Keratinocyte (primary cell): ENCODE data around the gene PPARGC1A. TPM values are rescaled to one million over a fixed set of nuclear protein-coding genes. Genes with fewer than 3 reads are reported as not detected.

Source experiments
- DNase-seq: peaks from one replicate; pipeline ENCODE4 v3.0.0-alpha.2; 2011; ENCODE audit warnings: low read depth, missing footprints, low spot score
- FAIRE-seq: peaks from 2 replicates; lab custom pipeline; 2011; peaks lifted over from hg19 to GRCh38; lab: Jason Lieb, UNC
- H2AFZ ChIP-seq: 2 replicates; pipeline ENCODE4 v1.6.0; 2012; ENCODE audit warnings: low read length, control low read depth, inconsistent platforms; ENCODE audit not compliant: control insufficient read depth
- H3K27ac ChIP-seq: 2 replicates; pipeline ENCODE4 v1.5.1; 2011; ENCODE audit warnings: low read length; ENCODE audit not compliant: control insufficient read depth, insufficient read depth
- H3K27me3 ChIP-seq: 3 replicates; pipeline ENCODE4 v1.6.0; 2011; ENCODE audit warnings: low read length; ENCODE audit not compliant: control insufficient read depth, insufficient read depth; ENCODE audit errors: extremely low read depth
- H3K36me3 ChIP-seq, 2 experiments: 2 replicates in 1 of 2; 3 replicates in 1 of 2; pipeline ENCODE4 v1.5.1; 2011; ENCODE audit warnings: low read length in 2 of 2, mild to moderate bottlenecking in 1 of 2; ENCODE audit not compliant: control insufficient read depth in 2 of 2, insufficient read depth in 2 of 2; ENCODE audit errors: extremely low read depth in 1 of 2
- H3K4me1 ChIP-seq: 3 replicates; pipeline ENCODE4 v1.5.1; 2011; ENCODE audit warnings: low read length; ENCODE audit not compliant: control insufficient read depth, insufficient read depth; ENCODE audit errors: extremely low read depth
- H3K4me2 ChIP-seq: 3 replicates; pipeline ENCODE4 v1.6.0; 2011; ENCODE audit warnings: low read depth, low read length; ENCODE audit not compliant: control insufficient read depth, insufficient read depth; ENCODE audit errors: extremely low read depth
- H3K4me3 ChIP-seq, 3 experiments: fragments of 200-600 bp in 1 of 3; sonication (generic) in 1 of 3; 2 replicates in 2 of 3; 3 replicates in 1 of 3; pipeline ENCODE4 v1.5.1; 2011 to 2016; ENCODE audit warnings: low read length in 3 of 3, mild to moderate bottlenecking in 3 of 3, control low read depth in 2 of 3, inconsistent platforms in 1 of 3, low read depth in 1 of 3, mixed read lengths in 1 of 3, mixed run types in 1 of 3, moderate library complexity in 1 of 3; ENCODE audit not compliant: control insufficient read depth in 2 of 3, insufficient read depth in 2 of 3; ENCODE audit errors: extremely low read depth in 1 of 3
- H3K79me2 ChIP-seq: 2 replicates; pipeline ENCODE4 v1.6.0; 2012; ENCODE audit warnings: low read length; ENCODE audit not compliant: control insufficient read depth, insufficient read depth
- H3K9ac ChIP-seq: 3 replicates; pipeline ENCODE4 v1.6.0; 2011; ENCODE audit warnings: low read length; ENCODE audit not compliant: control insufficient read depth, insufficient read depth; ENCODE audit errors: extremely low read depth
- H3K9me1 ChIP-seq: 3 replicates; pipeline ENCODE4 v1.6.0; 2011; ENCODE audit warnings: low read length; ENCODE audit not compliant: control insufficient read depth, insufficient read depth; ENCODE audit errors: extremely low read depth
- H3K9me3 ChIP-seq: 2 replicates; pipeline ENCODE4 v1.5.1; 2012; ENCODE audit warnings: low read depth, low read length; ENCODE audit not compliant: control insufficient read depth
- H4K20me1 ChIP-seq: 3 replicates; pipeline ENCODE4 v1.6.0; 2011; ENCODE audit warnings: low read length; ENCODE audit not compliant: control insufficient read depth, insufficient read depth; ENCODE audit errors: extremely low read depth
- CTCF ChIP-seq, 3 experiments: IDR thresholded peaks in 1 of 3; conservative IDR thresholded peaks in 1 of 3; optimal IDR thresholded peaks in 1 of 3; 2 replicates in 2 of 3; 3 replicates in 1 of 3; pipeline versions ENCODE3 to v1.5.1; 2011; ENCODE audit warnings: low read length in 3 of 3, mild to moderate bottlenecking in 3 of 3, moderate library complexity in 2 of 3, control low read depth in 1 of 3, inconsistent platforms in 1 of 3; ENCODE audit not compliant: insufficient read depth in 2 of 3; ENCODE audit errors: extremely low read depth in 1 of 3
- EZH2 ChIP-seq: IDR thresholded peaks from one replicate; pipeline ENCODE4 v1.6.1; 2012; ENCODE audit warnings: inconsistent platforms, mild to moderate bottlenecking, low read length, moderate library complexity
- dilution Hi-C: fragments of 300-500 bp; cut with MboI; formaldehyde crosslinking; loops from one replicate; pipeline ENCODE4 v1.7.0; 2020; ENCODE audit warnings: low sequenced_read_pairs; ENCODE audit not compliant: extremely low pct_ligation_motif_present
- polyA plus RNA-seq, 5 experiments: library from polyadenylated mRNA; depleted of rRNA in 3 of 5; stranded (reverse) in 3 of 5; stranded (forward) in 1 of 5; unstranded in 1 of 5; fragments of >200 nt; gene quantifications; 1 replicate in 1 of 5; 2 replicates in 3 of 5; 3 replicates in 1 of 5; pipeline versions ENCODE4 v1.2.1 to v1.2.3, GENCODE V29; 2011 to 2012; ENCODE audit warnings: missing spikeins in 2 of 5, low read depth in 1 of 5, low replicate concordance in 1 of 5

PPARGC1A gene
- polyA plus RNA-seq, 1 donor (not counting 4 experiments of a cell fraction or from before 2014, with no cell fraction given), result 0.18 TPM

- no peaks in the 10 kb centered on the region for H3K9me1 ChIP-seq
- no peak for DNase-seq
- no peaks in the 10 kb centered on the region for H4K20me1 ChIP-seq
- no peaks in the 10 kb centered on the region for H3K36me3 ChIP-seq
- H3K27ac ChIP-seq, result no peak overlapping the region
- H3K4me1 ChIP-seq, result no peaks in the 10 kb centered on the region
- dilution Hi-C loops, result no loop called here
- no peak overlapping the region for H3K4me3 ChIP-seq
- H3K4me2 ChIP-seq, result no peak overlapping the region
- no peak overlapping the region for H2AFZ ChIP-seq
- no peak for TF ChIP-seq EZH2
- TF ChIP-seq CTCF (optimal IDR thresholded peaks at IDR 0.05 in 1 of 3, IDR thresholded peaks at IDR 0.05 in 1 of 3, conservative IDR thresholded peaks at IDR 0.05 in 1 of 3; ENCODE audit: extremely low read depth in 1 of 3, insufficient read depth in 2 of 3, low read length in 3 of 3), result no peak
- no peak overlapping the region for H3K9ac ChIP-seq
- H3K79me2 ChIP-seq, result no peaks in the 10 kb centered on the region
- H3K27me3 ChIP-seq, result no peaks in the 10 kb centered on the region
- no peak for FAIRE-seq
- no peaks in the 10 kb centered on the region for H3K9me3 ChIP-seq
Observed at GRCh38 chr4:23766344-23766743, 123.5 kb downstream of the PPARGC1A start.

GRCh38 chr4:23763559-23763958 lies 126.3 kb downstream of the PPARGC1A start:
- DNase-seq (no peak), FAIRE-seq (no peak)
- Histone ChIP-seq H3K4me3 (no peak overlapping the region), H3K4me1 (no peaks in the 10 kb centered on the region), H3K9ac (no peak overlapping the region), H3K36me3 (no peaks in the 10 kb centered on the region), H3K9me3 (no peaks in the 10 kb centered on the region), H3K4me2 (no peak overlapping the region), H3K9me1 (no peaks in the 10 kb centered on the region), H3K27me3 (no peaks in the 10 kb centered on the region), H3K27ac (no peak overlapping the region), H4K20me1 (no peaks in the 10 kb centered on the region), H3K79me2 (no peaks in the 10 kb centered on the region), H2AFZ (no peak overlapping the region)
- TF ChIP-seq EZH2 (no peak), CTCF (optimal IDR thresholded peaks at IDR 0.05 in 1 of 3, IDR thresholded peaks at IDR 0.05 in 1 of 3, conservative IDR thresholded peaks at IDR 0.05 in 1 of 3; ENCODE audit: extremely low read depth in 1 of 3, insufficient read depth in 2 of 3, low read length in 3 of 3) (no peak)
- dilution Hi-C loops, result no loop called here
